ENCODE measurements around the gene ZDHHC11. TPM values are rescaled to one million over a fixed set of nuclear protein-coding genes. Genes with fewer than 3 reads are reported as not detected.
"Not testable (repeated sequence)": the region's sequence is repeated elsewhere in the genome, so short reads cannot be mapped to it uniquely, and the experiment has no call there.

ZDHHC11 gene
- total RNA-seq, 1 donor from 2014 or later = 40.1 TPM

DNA sequence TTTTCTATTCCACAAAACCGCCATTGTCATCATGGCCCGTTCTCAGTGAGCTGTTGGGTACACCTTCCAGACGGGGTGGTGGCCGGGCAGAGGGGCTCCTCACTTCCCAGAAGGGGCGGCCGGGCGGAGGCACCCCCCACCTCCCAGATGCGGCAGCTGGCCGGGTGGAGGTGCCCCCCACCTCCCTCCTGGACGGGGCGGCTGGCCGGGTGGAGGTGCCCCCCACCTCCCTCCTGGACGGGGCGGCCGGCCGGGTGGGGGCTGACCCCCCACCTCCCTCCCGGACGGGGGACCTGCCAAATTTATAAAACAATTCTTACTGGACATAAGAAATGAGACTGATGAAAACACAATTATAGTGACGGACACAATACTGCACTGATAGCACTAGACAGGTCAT is 22.6 kb downstream of the ZDHHC11 start:
- ATAC-seq; intact Hi-C loops (cut with micrococcal nuclease); DNase-seq: not testable (repeated sequence)

DNA sequence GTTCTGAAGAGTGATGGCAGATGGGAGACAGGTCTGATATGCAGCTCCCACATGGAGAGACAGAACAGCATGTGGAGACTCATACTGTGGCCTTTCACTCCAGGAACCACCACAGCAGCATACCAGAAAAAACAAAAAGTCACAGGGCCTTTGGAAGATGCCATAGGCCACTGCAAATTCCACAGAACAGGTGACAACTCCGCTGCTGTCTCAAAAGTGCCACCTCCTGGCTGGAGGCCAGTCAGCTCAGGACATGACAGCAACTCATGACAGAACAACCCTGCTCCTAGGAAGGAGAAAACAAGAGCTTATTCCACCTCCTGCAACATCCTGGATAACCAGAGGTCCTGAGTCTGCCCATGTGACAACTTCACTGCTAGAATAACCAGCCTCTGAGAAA is 25.2 kb downstream of the ZDHHC11 start:
- intact Hi-C loops (cut with micrococcal nuclease); ATAC-seq; DNase-seq: not testable (repeated sequence)

DNA sequence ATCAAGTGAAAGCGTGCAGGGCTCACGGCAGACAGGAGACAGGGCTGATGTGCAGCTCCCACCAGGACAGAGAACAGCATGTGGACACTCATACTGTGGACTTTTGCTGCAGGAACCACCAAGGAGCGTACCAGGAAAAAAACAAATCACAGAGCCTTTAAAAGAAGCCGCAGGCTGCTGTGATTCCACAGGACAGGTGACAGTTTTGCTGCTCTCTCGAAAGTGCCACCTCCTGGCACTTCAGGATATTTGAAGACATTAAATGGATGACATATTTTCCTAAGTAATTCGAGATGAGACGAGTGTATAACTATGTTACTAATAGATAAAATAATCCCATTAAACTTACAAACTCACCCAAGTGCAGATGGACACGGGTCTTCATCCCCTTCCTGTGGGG is 29.3 kb downstream of the ZDHHC11 start:
- DNase-seq = no peak
- intact Hi-C loops (cut with micrococcal nuclease) = no loop called here
- no peak for ATAC-seq

DNA sequence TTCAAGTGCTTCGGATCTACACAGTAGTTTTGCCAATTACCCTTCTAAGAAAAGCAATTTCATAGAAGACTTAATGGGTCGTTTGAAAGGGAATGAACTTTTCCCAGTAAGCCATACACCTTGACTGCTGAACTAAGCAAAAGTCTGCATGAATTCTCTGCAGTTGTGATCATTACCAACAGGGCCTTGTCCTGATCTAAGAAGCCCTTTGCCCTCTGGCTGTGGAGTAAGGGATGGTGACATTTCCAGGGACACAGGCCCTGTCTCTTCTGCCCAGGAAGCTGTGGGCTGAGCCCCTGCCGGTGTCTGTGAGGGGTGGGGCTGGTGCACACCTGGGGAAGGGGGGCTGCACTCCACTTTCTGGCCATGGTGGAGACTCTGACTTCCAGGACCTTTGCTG is 30.5 kb downstream of the ZDHHC11 start:
- intact Hi-C loops (cut with micrococcal nuclease) = no loop called here
- DNase-seq = no peak
- ATAC-seq = no peak

DNA sequence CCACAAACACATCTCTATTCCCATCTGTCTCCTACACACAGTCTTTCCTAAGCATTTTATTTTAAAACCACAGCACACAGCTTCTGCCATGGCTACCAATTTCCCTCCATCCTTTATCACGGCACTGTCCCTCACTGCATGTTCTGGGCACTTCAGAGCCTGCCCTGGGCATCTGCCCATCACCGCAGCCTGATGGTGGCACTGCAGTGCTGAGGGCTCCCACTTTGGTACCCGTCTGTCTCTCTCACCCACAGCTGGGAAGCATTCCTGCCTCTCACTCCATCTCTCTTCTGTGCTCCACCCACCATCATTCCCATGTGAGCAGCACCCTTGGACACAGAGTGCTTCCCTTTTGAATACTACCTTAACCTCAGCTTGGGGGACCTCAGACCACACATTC is 31.7 kb downstream of the ZDHHC11 start:
- DNase-seq = no peak
- ATAC-seq = no peak
- intact Hi-C loops (cut with micrococcal nuclease) = no loop called here

DNA sequence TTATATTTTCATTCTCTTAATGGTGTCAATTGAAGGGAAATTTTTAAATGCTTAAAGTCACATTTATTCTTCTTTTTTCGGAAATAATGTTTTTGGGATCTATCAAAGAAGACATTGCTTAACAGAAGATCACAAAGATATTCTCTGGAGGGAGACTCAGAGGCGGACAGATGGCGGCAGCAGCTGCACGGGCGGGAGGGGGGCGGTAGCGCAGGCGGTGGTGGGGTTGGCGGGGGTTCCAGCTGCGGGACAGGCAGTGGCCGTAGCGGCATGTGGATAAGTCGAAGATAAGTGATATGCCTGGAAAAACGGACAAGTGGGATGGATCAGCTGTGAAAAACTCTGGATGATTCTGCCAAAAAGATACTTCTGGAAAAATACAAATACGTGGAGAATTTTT is 34.6 kb downstream of the ZDHHC11 start:
- DNase-seq = no peak
- intact Hi-C loops (cut with micrococcal nuclease) = no loop called here
- no peak for ATAC-seq

DNA sequence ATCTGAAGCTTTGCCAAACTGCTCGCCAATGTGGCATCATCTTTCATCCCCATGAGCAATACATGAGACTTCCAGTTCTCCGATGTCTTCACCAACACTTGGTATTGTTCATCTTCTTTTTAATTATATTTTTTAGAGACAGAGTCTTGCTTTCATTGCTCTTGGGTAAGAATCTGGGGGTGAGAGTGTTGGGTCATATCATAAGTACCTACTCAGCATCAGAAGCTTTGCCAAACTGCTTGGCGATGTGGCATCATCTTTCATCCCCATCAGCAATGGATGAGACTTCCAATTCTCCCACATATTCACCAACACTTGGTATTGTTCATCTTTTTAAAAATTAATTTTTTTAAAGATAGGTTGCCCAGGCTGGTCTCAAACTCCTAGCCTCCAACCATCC is 35.3 kb downstream of the ZDHHC11 start:
- intact Hi-C loops (cut with micrococcal nuclease) = no loop called here
- ATAC-seq = no peak

DNA sequence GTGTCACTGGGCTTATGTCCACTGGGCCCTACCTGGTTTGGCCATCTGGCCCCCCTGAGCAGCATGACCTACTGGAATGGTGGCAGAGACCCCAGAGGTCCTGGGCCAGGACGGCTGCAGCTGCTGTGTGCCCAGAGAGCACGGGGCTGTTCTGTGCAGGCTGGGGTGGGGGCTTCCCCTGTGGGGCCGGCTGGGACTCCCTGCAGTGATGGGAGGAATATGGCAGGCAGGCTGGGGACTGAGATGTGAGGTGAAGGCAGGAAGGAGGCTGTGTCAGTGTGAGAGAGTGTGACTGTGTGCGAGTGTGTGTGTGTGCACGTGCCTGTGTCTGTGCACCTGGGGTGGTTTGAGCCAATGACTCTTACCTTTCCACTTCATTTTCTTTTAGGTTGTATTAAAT is 37.2 kb downstream of the ZDHHC11 start:
- intact Hi-C loops (cut with micrococcal nuclease); DNase-seq; ATAC-seq: not testable (repeated sequence)

More for the DNA sequence above, 35.3 kb downstream of the ZDHHC11 start:
- DNase-seq = no peak

DNA sequence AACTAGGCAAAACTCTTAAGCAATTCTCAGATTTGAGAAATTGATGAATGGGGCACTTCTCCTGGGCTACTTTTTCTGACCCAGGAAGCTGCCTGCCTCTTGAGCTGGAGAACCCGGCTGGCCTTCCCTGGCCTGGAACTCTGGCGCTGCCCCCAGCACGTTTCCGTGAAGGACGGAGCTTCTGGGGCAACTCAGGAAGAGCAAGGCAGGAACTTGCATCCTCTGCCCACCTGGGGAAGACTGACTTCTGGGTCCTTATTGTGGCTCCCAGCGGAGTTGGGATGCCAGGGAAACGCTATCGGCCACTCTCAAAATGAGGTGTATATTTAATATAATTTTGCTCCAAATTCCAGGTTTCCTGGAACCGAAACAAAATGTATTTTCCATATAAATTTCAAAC is 39.4 kb downstream of the ZDHHC11 start:
- ATAC-seq; intact Hi-C loops (cut with micrococcal nuclease); DNase-seq: not testable (repeated sequence)

DNA sequence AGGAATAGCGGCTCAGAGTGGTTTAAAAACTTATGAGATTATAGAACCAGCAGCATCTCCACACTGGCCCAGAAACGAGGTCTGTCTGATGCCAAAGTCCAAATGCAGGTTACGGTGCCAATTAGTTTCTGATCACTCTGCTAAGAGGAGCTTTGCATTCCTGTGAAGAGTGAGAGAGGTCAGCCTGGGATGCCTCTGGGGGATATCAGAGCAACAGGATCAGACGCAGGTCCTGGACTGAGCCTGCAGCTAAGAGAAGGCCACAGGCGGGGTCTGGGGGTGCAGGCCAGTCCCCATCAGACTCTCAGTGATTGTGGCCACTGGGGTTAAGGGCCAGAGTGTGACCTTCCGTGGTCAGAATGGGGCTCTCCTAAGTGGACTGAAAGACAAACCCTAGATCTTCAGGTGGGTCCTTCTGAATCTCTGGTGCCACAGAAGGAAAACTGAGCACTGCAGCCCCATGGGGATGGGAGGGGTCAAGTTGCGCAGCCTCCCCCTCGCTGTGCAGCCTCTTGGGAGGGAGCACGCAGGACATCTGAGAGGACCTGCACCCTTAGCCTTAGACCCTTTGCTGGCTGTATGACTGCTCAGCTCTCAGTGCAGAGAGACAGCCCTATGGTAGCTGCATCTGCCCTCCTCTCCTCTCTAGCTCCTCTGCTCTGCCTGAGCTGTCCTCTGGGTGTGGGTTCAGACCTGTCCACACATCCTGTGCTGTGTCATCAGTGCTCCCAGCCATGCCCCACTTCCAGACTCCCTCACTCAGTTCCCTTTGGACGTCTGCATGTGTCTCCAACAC is 42.9 kb downstream of the ZDHHC11 start:
- DNase-seq; ATAC-seq; intact Hi-C loops (cut with micrococcal nuclease): not testable (repeated sequence)

DNA sequence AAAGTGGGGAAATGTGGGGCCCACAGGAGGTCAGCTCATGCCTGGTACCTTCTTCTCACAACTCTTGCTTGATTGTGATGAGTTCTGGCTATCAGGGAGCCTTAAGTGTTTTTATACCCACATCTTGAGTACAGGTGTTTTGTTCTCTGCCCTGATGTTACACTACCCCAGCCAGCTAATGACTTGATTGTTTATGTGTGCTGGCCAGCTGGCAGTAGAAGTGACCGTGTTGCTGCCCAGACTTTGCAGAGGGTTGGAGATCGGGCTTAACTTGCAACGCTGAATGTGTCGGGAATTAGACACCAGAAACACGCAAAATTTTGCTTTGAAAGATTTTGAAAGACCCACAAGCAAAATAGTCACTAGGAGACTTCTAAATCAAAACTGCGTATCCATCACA is 49.3 kb downstream of the ZDHHC11 start:
- ATAC-seq = no peak
- intact Hi-C loops (cut with micrococcal nuclease) = no loop called here
- DNase-seq = no peak

DNA sequence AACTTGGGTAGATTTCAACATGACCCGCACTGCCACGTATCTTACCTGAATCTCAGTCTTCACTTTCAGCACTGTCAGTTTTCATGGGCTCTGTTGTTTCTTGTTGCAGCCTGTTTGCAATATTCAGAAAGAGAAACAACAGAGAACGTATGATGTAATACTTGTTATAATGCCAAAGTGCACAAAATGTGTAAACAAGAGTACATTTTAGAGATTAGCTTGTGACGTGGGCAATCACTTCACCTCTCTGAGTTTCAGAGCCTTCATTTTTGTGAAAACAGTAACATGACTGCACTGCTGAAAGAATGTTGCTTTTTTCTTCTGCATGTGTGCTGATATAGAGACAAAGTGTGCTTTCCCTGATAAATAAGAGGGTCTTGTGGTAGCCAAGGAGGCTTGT is 49.7 kb downstream of the ZDHHC11 start:
- intact Hi-C loops (cut with micrococcal nuclease); DNase-seq; ATAC-seq: not testable (repeated sequence)

DNA sequence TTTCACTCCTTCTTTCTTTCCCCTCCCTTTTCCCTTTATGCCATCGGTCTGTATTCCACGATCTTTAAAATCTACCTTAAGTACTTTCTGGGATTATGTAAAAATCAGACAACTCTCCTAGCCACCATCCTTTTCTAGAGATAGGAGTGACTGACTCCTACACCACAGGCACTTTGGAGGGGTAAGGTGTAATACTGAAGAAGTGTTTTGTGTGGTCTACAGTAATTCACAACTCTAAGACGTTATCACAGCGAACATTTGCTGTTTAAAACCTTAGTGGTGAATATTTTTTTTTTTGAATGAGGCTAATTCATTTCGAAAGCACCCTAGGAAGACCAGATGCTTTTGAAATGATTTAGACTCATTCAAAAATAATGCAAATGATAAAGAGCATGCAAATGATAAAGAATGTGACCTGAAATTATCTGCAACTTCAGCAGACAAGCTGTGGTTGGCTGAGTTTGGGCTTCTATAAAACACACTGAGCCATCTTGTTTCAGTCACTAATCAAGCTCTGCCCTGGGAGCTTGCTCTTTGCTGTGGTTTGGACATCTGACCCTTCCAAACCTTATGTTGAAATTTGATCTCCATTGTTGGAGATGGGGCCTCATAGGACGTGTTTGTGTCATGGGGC is 52.2 kb downstream of the ZDHHC11 start:
- ATAC-seq; DNase-seq; intact Hi-C loops (cut with micrococcal nuclease): not testable (repeated sequence)

DNA sequence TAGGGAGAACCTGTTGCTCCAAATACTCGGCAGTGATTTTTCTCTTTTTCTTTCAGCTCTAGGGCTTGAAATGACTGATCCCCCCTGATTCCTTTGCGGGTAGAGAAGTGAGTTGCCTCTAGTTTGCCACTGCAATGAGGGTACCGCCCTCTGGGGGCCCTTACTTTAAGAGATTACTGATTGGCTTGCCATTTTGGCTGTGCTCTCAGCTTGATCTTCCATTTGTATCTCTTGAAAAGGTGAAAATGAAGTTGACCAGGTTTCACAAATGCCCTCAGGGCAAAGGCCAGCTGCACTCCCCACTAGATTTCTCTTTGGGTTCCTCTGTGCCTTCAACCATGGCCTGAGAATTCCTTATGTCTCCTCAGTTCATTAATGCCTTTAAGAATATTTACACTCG is 52.8 kb downstream of the ZDHHC11 start:
- DNase-seq; ATAC-seq; intact Hi-C loops (cut with micrococcal nuclease): not testable (repeated sequence)

DNA sequence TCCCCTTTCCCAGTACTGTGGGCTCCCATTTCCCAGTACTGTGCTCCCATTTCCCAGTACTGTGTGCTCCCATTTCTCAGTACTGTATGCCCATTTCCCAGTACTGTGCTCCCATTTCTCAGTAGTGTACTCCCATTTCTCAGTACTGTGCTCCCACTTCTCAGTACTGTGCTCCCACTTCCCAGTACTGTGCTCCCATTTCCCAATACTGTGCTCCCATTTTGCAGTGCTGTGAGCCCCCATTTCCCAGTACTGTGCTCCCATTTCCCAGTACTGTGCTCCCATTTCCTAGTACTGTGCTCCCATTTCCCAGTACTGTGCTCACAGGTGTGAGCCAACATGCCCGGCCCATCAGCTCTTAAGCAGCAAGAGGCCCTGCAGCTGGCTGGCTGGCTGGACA is 54.9 kb downstream of the ZDHHC11 start:
- DNase-seq; intact Hi-C loops (cut with micrococcal nuclease); ATAC-seq: not testable (repeated sequence)

DNA sequence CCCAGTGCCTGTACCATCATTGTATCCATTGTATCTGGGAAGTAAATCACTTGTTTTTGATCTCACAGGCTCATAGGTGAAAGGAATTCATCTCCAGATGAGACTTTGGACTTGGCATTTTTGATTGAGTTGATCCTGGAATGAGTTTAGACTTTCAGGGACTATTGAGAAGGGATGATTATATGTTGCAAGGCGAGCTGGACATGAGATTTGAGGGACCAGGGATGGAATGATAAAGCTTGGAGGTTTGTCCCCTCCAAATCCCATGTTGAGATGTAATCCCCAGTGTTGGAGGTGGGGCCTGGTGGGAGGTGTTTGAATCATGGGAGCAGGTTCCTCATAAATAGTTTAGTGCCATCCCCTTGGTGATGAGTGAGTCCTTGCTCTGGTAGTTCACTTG is 55.8 kb downstream of the ZDHHC11 start:
- intact Hi-C loops (cut with micrococcal nuclease); DNase-seq; ATAC-seq: not testable (repeated sequence)

DNA sequence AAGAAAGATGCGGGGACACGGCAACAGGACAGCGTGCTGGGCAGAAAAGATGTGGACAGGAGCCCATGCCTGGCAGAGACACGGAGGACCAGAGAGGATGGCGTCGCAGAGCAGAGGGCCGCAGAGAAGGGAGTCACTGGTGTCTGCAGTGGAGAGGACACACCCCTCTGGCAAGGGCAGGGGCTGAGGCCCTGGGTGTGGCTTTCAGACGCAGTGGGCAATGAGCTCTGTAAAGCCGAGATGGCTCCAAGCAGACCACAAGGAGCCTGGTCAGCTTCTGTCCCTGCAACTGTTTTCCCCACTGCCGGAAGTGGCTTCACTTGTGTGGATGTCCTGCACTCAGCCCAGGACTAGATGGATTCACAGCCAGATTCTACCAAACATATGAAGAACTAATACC is 62.1 kb downstream of the ZDHHC11 start:
- ATAC-seq; DNase-seq; intact Hi-C loops (cut with micrococcal nuclease): not testable (repeated sequence)

DNA sequence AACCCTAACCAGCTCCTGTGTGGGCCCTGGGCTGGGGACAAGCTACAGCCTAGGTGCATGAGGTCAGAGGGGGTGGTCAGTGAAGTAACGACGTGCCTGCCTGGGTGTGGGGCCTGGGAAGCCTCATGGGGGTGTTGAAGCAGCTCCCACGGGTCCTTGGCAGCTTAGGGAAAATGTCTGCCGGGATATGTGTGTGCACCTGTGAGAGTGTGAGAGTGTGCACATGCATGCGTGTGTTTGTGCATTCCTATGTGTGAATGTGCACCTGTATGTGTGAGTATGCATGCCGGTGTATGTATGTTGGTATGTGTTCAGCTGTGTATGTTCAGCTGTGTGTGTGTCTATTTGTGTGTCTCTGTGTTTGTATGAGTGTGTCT is 62.9 kb downstream of the ZDHHC11 start:
- ATAC-seq; DNase-seq; intact Hi-C loops (cut with micrococcal nuclease): not testable (repeated sequence)

DNA sequence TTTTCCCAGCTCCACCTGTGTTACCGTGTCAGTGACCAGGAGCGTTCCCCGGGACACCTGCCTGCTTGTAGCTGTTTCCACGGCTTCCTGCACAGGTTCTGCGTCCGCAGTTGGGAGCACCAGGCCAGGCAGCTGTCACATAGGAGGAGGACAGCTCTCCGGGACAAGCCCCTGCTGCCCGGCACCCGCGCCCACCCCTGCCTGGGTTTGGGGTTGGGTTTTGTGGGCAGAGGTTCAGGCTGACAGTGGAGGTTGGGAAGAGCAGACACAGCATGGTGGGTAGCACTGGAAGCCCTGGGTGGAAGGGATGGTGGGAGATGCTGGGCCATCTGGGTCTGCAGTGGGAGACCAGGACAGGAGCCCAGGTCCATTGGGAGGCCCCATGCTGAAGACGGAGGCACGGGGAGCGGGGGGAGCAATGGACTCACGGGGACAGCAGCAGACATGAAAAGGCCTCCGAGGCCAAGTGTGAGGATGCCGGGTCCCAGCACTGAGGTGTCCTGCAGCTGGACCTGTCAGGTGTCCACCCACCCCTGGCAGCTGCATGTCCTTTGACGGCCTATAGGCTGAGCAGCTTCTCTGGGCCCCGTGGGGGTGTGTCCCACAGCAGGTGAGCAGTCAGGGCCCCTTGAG is 63.4 kb downstream of the ZDHHC11 start:
- DNase-seq; intact Hi-C loops (cut with micrococcal nuclease); ATAC-seq: not testable (repeated sequence)

DNA sequence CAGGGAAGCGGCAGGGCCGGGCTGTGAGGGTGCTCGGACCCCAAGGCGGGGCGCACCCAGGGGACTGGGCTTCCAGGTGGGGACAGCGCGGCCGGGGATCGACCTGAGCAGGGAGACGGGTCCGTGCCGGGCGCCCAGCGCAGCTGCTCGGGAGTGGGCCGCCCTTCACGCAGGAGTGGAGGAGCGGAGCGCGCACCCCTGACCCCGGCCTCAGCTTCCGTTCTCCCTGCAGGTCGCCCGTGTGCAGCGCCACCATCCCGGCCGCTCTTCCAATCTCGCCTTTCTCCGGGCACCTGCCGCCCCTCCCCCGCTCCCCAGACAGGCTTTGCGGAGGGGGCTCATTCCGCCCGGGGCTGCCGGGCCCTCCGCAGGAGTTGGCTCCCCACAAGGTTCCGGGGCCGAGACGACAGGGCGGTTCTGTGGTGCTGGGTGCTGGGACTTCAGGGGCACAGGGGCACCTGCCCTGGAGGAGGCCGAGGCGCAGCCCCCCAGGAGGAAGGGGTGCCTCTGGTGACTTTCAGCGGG is 65.5 kb downstream of the ZDHHC11 start:
- intact Hi-C loops (cut with micrococcal nuclease); DNase-seq: not testable (repeated sequence)
- peak; percentile 31 for ATAC-seq

Data from left ventricle myocardium superior (tissue), 1 donor.